Effector CD8-positive, alpha-beta T cell (primary cell): ENCODE results near the gene PPIP5K2.
"Not testable (repeated sequence)": the region's sequence is repeated elsewhere in the genome, so short reads cannot be mapped to it uniquely, and the experiment has no call there.

ENCODE experiments used
- DNase-seq: peaks from one replicate; lab custom pipeline; 2025; lab: John Stamatoyannopoulos, UW

Gene PPIP5K2

GRCh38 chr5:103122242-103122641, 2.1 kb downstream of the PPIP5K2 start:
- no peak for DNase-seq

- no peak for DNase-seq
Observed at GRCh38 chr5:103126557-103126956, 6.5 kb downstream of the PPIP5K2 start.

GRCh38 chr5:103127292-103127817, 7.3 kb downstream of the PPIP5K2 start:
- DNase-seq, result no peak

- no peak for DNase-seq
Observed at GRCh38 chr5:103128202-103128601, 8.1 kb downstream of the PPIP5K2 start.

- no peak for DNase-seq
Observed at GRCh38 chr5:103132684-103133083, 12.6 kb downstream of the PPIP5K2 start.

GRCh38 chr5:103133231-103133630, 13.1 kb downstream of the PPIP5K2 start:
- no peak for DNase-seq

GRCh38 chr5:103135461-103135860, 15.4 kb downstream of the PPIP5K2 start:
- DNase-seq, result no peak

- DNase-seq, result no peak
Observed at GRCh38 chr5:103138202-103138690, 18.1 kb downstream of the PPIP5K2 start.

- DNase-seq, result peak; percentile 76
Observed at GRCh38 chr5:103139264-103139865, 19.3 kb downstream of the PPIP5K2 start.

GRCh38 chr5:103142132-103142531, 22.0 kb downstream of the PPIP5K2 start:
- not testable (repeated sequence) for DNase-seq

- DNase-seq, result no peak
Observed at GRCh38 chr5:103145196-103145595, 25.1 kb downstream of the PPIP5K2 start.

- no peak for DNase-seq
Observed at GRCh38 chr5:103148213-103148612, 28.1 kb downstream of the PPIP5K2 start.

- DNase-seq, result no peak
Observed at GRCh38 chr5:103151156-103151555, 31.1 kb downstream of the PPIP5K2 start.

GRCh38 chr5:103166706-103167105, 46.6 kb downstream of the PPIP5K2 start:
- no peak for DNase-seq

- no peak for DNase-seq
Observed at GRCh38 chr5:103174147-103174546, 54.0 kb downstream of the PPIP5K2 start.

- DNase-seq, result no peak
Observed at GRCh38 chr5:103177543-103177942, 57.4 kb downstream of the PPIP5K2 start.

GRCh38 chr5:103178167-103178566, 58.1 kb downstream of the PPIP5K2 start:
- DNase-seq, result no peak

GRCh38 chr5:103186152-103186551, 66.1 kb downstream of the PPIP5K2 start:
- no peak for DNase-seq

GRCh38 chr5:103188436-103188835, 68.3 kb downstream of the PPIP5K2 start:
- DNase-seq, result no peak

GRCh38 chr5:103203226-103203625, 83.1 kb downstream of the PPIP5K2 start:
- no peak for DNase-seq

- DNase-seq, result not testable (repeated sequence)
Observed at GRCh38 chr5:103204990-103205389, 84.9 kb downstream of the PPIP5K2 start.

GRCh38 chr5:103205991-103206700, 86.0 kb downstream of the PPIP5K2 start:
- DNase-seq, result no peak

GRCh38 chr5:103207011-103207410, 86.9 kb downstream of the PPIP5K2 start:
- DNase-seq, result no peak
